Panc1 (cell line): Measurements from ENCODE around the gene SIGLECL1. TPM values are rescaled to one million over a fixed set of nuclear protein-coding genes. Genes with fewer than 3 reads are reported as not detected.

Experiments used
- ATAC-seq: fragments of 200-7000 bp; cut with Tn5 transposase; 2 replicates; pipeline ENCODE4 v1.9.1; 2020; ENCODE audit warnings: mild to moderate bottlenecking, moderate library complexity
- BruUV-seq: library from RNA; stranded (reverse); fragments of 400-500 nt; replicated peaks from 2 replicates; lab custom pipeline; 2021; lab: Mats Ljungman, UMichigan
- CTCF ChIA-PET: fragments of 300-600 bp; sonication (Branson Sonifier 250); formaldehyde crosslinking; loops from one replicate; lab custom pipeline; 2022; ENCODE audit warnings: antibody characterized with exemption; lab: Charles Lee
- POLR2A ChIA-PET: fragments of 300-600 bp; sonication (Branson Sonifier 250); formaldehyde crosslinking; loops from one replicate; lab custom pipeline; 2022; ENCODE audit warnings: antibody characterized with exemption; lab: Charles Lee
- DNase-seq: peaks from one replicate; pipeline ENCODE4 v3.0.0-alpha.2; 2010; ENCODE audit warnings: low read depth, low spot score
- H3K27ac ChIP-seq: 2 replicates; pipeline ENCODE4 v1.5.1; 2011; ENCODE audit warnings: mild to moderate bottlenecking, low read length, inconsistent platforms
- H3K27me3 ChIP-seq: fragments of 200-500 bp; sonication (Bioruptor generic); 2 replicates; pipeline ENCODE4 v1.6.0; 2014; ENCODE audit warnings: low read length, inconsistent platforms; ENCODE audit not compliant: control insufficient read depth, insufficient read depth
- H3K36me3 ChIP-seq: fragments of 200-500 bp; sonication (Bioruptor generic); 2 replicates; pipeline ENCODE4 v1.5.1; 2014; ENCODE audit warnings: inconsistent platforms, mild to moderate bottlenecking, low read length, moderate library complexity; ENCODE audit not compliant: control insufficient read depth, insufficient read depth
- H3K4me1 ChIP-seq: 2 replicates; pipeline ENCODE4 v1.5.1; 2011; ENCODE audit warnings: inconsistent platforms, mild to moderate bottlenecking, low read length, moderate library complexity; ENCODE audit not compliant: control insufficient read depth, insufficient read depth
- H3K4me3 ChIP-seq, 2 experiments: 2 replicates each; pipeline ENCODE4 v1.5.1; 2011 to 2012; ENCODE audit warnings: low read depth in 2 of 2, low read length in 2 of 2, mild to moderate bottlenecking in 2 of 2, inconsistent platforms in 1 of 2, moderate library complexity in 1 of 2
- H3K9me3 ChIP-seq: fragments of 200-500 bp; sonication (Bioruptor generic); 2 replicates; pipeline ENCODE4 v1.5.1; 2014; ENCODE audit warnings: low read depth, mild to moderate bottlenecking, inconsistent platforms, low read length, moderate library complexity; ENCODE audit not compliant: control insufficient read depth, insufficient read depth
- CTCF ChIP-seq: fragments of 450-650 bp; IDR thresholded peaks from 2 replicates; pipeline ENCODE4 v1.5.1; 2017; ENCODE audit warnings: mild to moderate bottlenecking
- POLR2AphosphoS5 ChIP-seq: IDR thresholded peaks from 2 replicates; pipeline ENCODE4 v1.6.1; 2012; ENCODE audit warnings: mild to moderate bottlenecking, low read depth, low read length, moderate library complexity
- REST ChIP-seq, 2 experiments: IDR thresholded peaks; 2 replicates each; pipeline ENCODE4 v1.6.1; 2011 to 2012; ENCODE audit warnings: low read depth in 2 of 2, control low read depth in 1 of 2, low read length in 1 of 2, mild to moderate bottlenecking in 1 of 2, moderate library complexity in 1 of 2; ENCODE audit not compliant: insufficient read depth in 1 of 2
- SIN3A ChIP-seq: IDR thresholded peaks from 2 replicates; pipeline ENCODE4 v1.6.1; 2012; ENCODE audit warnings: low read depth, mild to moderate bottlenecking, low read length, moderate library complexity, borderline replicate concordance; ENCODE audit not compliant: insufficient read depth
- TCF7L2 ChIP-seq: IDR thresholded peaks from 2 replicates; pipeline ENCODE4 v1.6.1; 2011; ENCODE audit warnings: mild to moderate bottlenecking, low read depth, low read length, inconsistent platforms
- in situ Hi-C: cut with HindIII; loops from 2 replicates; pipeline ENCODE4 v1.10.0; 2016; ENCODE audit warnings: low sequenced_read_pairs, low pct_unique_long_range_greater_than_20kb
- intact Hi-C: fragments of 100-400 bp; cut with micrococcal nuclease; formaldehyde crosslinking; loops from one replicate; pipeline ENCODE4 v1.10.0; 2022; ENCODE audit not compliant: unreplicated experiment
- total RNA-seq: library from RNA; stranded (reverse); gene quantifications from one replicate; pipeline ENCODE4 v1.2.1, GENCODE V29; 2021; ENCODE audit not compliant: unreplicated experiment

The SIGLECL1 gene
- total RNA-seq, 1 experiment from 2014 or later = not detected

- H3K4me3 ChIP-seq = no peak overlapping the region
- no peaks in the 10 kb centered on the region for H3K9me3 ChIP-seq
- ChIA-PET CTCF (interaction anchor here (0.6 kb wide), 1 partner anchor 278 kb away, joined by 11 read pairs; the partner anchor contains the start of gene ZNF175), POLR2A (no interaction called here)
- TF ChIP-seq CTCF = no peak
- TF ChIP-seq TCF7L2 = no peak
- no peak for TF ChIP-seq SIN3A
- TF ChIP-seq REST (IDR thresholded peaks at IDR 0.05; ENCODE audit: insufficient read depth in 1 of 2, low read depth in 2 of 2, low read length in 1 of 2) = no peak
- H3K4me1 ChIP-seq = no peaks in the 10 kb centered on the region
- intact Hi-C loops (no loop called here), in situ Hi-C loops (no loop called here)
- no TSS peak for BruUV-seq
- no peak for ATAC-seq
- no peak for DNase-seq
- no peak overlapping the region for H3K27ac ChIP-seq
- no peaks in the 10 kb centered on the region; the same call in 1 of the 2 replicates for H3K27me3 ChIP-seq
- H3K36me3 ChIP-seq = no peaks in the 10 kb centered on the region
These were observed 42.1 kb downstream of the SIGLECL1 start for GRCh38 chr19:51292971-51293370.

GRCh38 chr19:51293571-51294210, 42.8 kb downstream of the SIGLECL1 start:
- in situ Hi-C loops = no loop called here
- CTCF ChIA-PET = no interaction called here
- H3K27me3 ChIP-seq = no peaks in the 10 kb centered on the region; the same call in 1 of the 2 replicates

More at GRCh38 chr19:51293571-51294210, 42.8 kb downstream of the SIGLECL1 start:
- Histone ChIP-seq H3K9me3 (no peaks in the 10 kb centered on the region), H3K4me3 (no peak overlapping the region), H3K27ac (no peak overlapping the region), H3K4me1 (no peaks in the 10 kb centered on the region), H3K36me3 (no peaks in the 10 kb centered on the region)
- BruUV-seq = no TSS peak
- DNase-seq = no peak
- POLR2A ChIA-PET = no interaction called here
- TF ChIP-seq POLR2AphosphoS5 (no peak), TCF7L2 (no peak), REST (IDR thresholded peaks at IDR 0.05; ENCODE audit: insufficient read depth in 1 of 2, low read depth in 2 of 2, low read length in 1 of 2) (no peak), CTCF (no peak), SIN3A (no peak)
- no peak for ATAC-seq
- intact Hi-C loops = no loop called here
